HG02938 (cell line): Measurements from ENCODE around the gene RNF182.
"Not testable (repeated sequence)": the region's sequence is repeated elsewhere in the genome, so short reads cannot be mapped to it uniquely, and the experiment has no call there.

Experiments used
- ATAC-seq: cut with Tn5 transposase; IDR thresholded peaks from one replicate; pipeline ENCODE4 v1.9.1; 2021; ENCODE audit warnings: mild to moderate bottlenecking, moderate library complexity; ENCODE audit not compliant: unreplicated experiment

Gene RNF182

DNA sequence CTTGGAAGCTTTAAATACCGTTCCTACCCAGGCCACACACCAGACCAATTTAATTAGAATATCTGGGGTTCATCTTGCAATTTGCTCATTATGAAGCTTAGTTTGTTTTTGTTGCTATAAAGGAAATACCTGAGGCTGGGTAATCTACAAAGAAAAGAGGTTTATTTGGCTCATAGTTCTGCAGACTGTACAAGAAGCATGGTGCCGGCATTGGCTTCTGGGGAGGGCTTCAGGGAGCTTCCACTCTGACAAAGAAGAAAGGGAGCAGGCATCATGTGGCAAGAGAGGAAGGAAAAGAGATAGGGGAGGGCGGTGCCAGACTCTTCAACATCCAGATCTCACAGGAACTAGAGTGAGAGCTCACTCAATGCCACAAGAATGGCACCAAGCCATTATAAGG, 73.6 kb downstream of the RNF182 start:
- no peak for ATAC-seq

DNA sequence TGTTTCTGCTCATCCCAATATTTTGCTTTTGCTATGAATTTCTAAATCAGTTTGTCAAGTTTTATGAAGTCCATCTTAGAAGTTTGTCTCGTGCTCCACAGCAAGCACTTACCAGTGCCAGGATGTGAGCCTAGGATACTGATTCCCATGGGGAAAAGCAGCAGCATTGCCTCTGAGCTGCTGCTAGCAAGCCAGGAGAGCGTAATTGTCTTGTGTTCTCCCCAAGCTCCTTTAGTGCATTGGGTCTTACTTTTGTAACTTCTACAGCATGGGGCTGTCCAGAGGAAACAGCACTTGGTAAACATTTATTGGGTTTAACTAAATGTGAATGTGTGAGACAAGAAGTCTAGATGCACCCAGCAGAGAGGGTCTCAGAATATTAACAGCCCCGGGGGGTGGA, 76.1 kb downstream of the RNF182 start:
- no peak for ATAC-seq

DNA sequence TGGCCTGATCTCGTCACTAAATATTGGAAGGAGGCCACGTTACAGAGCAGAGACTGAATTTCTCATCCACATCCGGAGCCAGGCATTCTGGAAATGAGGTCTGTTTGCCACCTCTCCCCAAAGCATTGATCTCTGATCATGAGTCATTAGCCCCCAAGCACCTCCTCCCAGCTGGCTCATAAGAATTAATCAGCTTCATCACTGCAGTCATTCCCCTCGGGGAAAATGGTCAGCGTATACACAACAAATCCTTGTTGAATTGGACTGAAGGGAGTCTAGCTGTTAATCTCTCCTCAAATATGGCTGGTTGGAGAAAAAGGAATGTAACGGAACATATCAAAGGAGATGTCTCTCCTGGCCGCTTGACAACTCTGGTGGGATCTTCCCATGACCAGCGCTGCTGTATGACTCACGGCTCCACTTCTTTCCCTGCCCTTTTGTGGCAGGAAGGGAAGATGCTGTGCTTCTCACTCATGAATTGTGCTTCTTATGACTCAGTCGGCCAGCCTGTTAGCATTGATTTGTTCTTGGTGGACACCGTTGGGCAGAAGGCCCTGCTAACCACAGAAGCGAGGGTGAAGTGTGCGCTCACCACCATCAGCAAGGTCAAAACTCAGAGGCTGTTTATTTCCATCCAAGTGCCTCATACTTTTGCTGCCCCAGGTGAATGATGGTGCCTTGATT, 76.7 kb downstream of the RNF182 start:
- no peak for ATAC-seq

DNA sequence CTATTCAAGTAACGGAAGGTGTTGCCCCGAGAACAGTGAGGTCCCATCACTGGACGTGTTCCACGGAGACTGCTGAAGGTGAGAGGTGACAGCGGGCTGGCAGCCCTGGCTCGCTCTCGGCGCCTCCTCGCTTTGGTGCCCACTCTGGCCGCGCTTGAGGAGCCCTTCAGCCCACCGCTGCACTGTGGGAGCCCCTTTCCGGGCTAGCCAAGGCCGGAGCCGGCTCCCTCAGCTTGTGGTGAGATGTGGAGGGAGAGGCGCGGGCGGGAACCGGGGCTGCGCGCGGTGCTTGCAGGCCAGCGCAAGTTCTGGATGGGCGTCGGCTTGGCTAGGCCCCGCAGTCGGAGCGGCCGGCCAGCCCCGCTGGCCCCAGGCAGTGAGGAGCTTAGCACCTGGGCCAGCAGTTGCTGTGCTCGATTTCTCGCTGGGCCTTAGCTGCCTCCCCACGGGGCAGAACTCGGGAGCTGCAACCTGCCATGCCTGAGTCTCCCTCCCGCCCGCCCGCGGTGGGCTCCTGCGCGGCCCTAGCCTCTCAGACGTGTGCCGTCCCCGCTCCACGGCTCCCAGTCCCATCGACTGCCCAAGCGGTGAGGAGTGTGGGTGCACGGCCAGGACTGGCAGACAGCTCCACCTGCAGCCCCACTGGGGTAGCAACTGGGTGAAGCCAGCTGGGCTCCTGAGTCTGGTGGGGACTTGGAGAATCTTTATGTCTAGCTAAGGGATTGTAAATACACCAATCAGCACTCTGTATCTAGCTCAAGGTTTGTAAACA, 77.6 kb downstream of the RNF182 start:
- ATAC-seq: no peak

DNA sequence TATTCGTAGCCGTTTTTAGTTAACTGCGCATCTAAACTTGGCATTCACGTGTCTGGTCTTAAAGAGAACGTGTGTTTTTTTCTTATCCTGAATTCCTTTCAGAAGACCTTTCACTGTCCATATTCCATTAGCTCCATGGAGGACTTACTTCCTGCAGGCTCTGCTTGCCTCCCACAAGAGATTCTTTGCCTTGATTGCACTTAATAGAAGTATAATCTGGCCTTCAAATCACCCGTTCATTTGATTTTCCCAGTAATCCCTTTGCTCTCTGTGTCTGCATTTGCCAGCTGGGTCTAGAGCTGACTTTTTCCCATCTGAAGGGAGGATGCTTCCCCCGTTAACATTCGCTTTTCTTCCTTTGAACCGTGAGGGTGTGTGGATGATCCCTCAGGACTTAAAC, 79.5 kb downstream of the RNF182 start:
- no peak for ATAC-seq

DNA sequence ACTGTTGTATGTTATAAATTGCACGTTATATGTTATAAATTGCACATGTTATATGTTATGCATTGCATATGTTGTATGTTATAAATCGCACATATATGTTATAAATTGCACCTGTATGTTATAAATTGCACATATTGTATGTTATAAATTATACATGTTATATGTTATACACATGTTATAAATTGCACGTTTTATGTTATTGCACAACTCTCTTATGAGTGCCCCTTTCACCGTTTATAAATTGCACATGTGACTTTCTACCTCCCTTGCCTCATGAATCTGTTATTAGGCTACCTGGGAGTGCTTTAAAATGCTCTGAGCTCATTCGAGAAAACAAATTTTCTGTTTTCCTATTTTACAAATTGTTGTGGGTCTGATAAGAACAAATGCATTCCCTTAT, 84.1 kb downstream of the RNF182 start:
- no peak for ATAC-seq

DNA sequence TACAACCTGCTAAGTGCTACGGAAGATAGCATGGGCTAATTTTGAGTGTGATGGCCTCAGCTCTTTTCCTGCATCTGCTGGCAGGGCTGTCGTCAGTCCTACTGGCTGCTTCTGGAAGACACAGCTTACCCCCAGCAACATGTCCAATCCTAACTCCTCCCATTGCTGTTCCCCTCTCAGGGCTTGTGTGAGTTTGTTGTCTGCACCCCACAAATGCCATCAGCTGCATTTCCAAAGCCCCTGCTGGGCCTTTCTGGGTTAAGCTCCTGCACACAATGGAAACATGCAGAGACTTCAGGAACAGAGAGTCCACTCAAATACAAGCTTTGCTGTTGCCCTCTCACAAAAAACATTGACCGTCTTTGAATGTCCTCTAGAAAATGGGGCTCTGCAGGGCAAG, 84.7 kb downstream of the RNF182 start:
- no peak for ATAC-seq

DNA sequence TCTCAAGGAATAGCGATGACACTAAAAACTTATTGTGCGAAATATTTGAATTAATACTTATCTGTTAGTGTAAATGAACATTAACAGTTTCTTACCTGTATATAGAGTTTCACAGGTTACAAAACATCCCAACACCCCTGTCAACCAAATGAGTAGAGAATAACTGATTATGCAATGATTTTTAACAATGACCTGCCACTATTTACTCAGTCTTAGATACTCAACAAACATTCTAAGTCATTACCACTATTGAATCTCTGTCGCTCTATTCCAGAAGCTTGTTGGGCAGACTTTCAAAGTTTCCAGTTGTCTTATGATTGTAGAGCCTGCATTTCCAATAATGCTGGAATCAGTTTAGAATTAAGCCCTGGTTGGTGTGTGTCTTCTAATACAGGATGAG, 85.5 kb downstream of the RNF182 start:
- ATAC-seq: no peak

DNA sequence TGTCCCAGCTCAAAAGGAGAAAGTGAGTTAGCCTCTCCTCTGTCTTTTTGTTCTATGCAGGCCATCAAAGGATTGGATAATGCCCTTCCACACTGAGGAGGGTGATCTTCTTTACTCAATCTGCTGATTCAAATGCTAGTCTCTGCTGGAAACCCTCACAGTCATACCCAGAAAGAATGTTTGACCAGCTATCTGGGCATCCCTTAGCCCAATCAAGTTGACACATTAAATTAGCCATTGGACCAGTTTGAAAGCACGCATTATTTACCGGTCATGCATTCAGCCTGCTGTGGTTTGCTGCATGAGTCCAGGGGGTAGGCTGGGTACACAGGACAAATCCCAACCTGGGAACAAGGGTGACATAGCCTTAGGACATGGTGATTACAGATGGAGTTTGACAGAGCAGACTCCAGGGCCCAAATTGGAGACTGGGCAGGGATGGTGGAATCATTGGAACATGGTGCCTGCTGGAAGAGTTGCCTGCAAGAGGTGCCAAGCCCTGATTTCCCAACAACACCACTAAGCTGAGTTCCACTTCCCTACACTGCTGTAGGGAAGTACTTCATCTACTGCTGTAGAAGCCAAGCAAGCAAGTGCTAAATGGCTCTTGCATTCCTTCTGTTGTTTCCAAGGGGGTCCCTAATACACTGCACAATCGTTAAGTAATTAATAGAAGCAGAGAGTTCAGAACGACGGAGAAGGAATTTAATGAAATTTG, 87.7 kb downstream of the RNF182 start:
- no peak for ATAC-seq

DNA sequence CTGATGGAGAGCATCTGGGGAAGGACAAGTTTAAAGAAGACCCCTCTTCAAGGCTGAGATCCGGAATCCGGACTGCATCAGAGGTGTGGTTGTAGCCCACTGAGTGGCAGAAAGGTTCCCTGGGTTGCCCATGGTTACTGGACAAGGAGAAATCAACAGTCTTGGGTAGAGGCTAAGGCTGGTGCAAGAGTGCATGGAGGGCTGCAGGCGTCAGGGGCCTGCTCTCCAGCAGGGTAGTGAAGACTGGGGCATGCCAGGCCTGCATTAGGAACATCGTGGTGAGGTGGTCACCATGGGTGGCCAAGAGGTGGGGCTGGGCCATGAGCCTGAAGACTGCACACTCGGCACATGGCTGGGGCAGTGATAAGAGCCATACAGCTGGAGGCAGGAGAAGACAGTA, 91.2 kb downstream of the RNF182 start:
- no peak for ATAC-seq

DNA sequence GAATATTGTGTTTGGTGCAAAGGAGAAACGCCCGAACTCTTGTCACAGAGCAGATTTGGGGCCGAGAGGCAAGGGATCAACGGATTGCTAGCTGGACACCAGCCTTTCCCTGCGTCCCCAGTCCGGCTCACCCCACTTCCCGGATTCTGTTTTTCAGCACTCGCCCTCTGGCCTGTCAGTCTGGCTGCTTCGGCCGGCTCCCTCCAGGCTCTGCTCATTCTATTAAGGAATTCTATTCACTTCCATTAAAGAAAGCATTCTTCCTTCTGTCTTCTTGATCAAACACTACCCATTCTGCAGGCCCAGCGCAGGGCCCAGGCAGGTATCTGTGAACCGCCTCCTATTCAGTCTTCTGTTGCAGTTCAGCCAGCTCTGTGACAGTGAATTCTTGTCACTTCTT, 91.7 kb downstream of the RNF182 start:
- no peak for ATAC-seq

DNA sequence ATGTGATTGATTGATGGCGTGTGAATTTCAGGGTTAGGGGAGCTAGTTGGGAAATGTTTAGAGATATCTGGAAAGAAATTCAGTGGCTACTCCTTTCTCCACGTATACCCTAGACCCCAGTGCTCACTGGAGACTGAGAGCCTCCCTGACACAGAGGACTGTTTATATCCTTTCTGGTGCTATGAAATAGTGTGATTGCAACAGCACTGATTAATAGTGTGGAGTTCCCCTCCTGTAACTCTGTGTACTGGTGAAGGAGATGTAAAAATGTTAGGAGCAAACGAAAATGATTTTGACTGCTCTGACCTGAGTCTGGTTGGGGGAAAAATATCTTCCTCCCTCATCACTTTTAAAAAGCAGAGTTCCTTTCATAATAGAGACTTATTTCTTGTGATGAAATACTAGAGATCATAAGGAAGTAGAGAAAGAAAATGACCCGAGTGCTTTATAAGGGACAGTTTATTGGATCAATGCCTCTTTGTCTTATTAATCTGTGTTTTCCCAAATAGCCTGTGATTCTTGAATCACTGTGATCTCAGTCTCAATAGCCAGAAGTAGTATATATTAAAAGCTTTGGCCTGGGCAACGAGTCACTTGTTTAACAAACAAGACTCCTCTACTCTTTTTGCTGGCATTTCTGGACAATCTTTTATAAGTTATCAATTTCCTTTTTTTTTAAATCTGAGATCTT, 92.3 kb downstream of the RNF182 start:
- ATAC-seq: no peak

DNA sequence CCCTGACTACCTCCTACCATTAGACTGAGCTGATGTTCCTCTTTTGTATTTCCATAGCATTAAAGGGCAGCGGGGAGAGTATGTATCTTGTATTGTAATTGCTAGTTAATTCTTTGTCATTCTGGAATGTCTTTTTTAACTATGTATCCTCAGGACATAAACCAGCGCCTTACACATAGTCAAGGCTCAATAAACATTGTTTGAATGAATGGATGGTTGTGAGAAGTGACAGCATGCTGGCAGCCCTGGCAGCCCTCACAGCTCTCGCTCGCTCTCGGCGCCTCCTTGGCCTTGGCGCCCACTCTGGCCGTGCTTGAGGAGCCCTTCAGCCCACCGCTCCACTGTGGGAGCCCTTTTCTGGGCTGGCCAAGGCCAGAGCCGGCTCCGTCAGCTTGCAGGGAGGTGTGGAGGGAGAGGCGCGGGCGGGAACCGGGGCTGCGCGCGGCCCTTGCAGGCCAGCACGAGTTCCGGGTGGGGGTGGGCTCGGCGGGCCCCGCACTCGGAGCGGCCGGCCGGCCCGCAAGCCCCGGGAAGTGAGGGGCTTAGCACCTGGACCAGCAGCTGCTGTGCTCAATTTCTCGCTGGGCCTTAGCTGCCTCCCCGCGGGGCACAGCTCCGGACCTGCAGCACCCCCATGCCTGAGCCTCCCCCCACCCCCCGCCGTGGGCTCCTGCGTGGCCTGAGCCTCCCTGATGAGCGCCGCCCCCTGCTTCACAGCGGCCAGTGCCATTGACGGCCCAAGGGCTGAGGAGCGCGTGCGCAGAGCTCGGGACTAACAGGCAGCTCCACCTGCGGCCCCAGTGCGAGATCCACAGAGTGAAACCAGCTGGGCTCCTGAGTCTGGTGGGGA, 93.1 kb downstream of the RNF182 start:
- no peak for ATAC-seq

DNA sequence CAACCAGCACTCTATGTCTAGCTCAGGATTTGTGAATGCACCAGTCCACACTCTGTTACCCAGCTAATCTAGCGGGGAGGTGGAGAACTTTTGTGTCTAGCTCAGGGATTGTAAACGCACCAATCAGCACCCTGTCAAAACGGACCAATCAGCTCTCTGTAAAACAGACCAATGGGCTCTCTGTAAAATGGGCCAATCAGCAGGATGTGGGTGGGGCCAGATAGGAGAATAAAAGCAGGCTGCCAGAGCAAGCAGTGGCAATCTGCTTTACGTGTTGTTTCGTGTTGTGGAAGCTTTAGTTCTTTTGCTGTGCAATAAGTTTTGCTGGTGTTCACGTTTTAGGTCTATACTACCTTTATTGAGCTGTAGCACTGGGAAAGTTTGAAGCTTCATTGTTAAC, 93.8 kb downstream of the RNF182 start:
- not testable (repeated sequence) for ATAC-seq

DNA sequence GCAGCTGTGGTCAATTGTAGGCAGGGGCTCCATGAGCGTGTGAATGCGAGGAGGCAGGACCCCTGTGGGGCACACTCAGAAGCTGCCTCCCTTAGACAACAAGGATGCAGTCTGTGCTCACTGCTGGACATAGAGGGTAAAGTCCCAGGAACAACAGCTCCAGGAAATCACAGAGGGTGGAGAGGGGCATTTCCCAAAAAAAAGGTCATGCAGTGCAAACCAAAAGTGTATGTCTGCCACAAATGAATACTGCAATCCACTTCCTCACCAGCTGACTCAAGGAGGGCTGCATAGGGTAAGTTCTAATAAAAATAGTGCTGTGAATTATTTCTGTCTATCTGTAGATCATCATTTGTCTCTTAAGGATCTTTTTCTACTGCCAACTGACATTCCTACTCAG, 95.8 kb downstream of the RNF182 start:
- no peak for ATAC-seq

DNA sequence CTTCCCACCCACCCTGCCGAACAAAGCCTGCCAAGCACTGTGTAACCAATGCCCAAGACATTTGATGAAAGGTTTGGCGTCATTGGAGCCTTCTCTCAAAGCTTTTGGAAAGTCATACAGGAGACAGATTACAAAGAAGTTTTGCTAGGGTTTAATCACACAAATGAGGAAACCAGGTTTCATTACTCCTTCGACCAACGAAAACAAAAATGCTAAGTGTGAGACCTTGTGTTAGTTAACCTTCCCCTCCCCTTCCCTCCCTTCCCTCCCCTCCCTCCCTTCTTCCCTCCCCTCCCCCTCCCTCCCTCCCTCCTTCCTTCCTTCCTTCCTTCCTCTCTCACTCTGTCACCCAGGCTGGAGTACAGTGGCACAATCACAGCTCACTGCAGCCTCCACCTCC, 96.7 kb downstream of the RNF182 start:
- ATAC-seq: no peak

DNA sequence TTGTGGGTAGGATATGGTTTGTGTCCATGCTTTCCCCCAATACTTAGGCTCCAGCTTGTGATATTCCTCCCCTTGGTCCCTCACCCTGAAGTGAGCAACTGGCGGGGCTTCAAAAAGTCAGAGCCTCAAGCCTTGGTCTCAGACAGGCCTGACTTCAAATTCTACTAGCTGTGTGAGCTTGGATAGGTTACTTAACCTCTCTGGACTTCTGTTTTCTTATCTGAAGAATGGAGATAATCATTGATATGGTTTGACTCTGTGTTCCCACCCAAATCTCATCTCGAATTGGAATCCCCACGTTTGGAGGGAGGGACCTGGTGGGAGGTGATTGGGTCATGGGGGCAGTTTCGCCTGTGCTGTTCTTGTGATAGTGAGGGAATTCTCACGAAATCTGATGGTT, 97.9 kb downstream of the RNF182 start:
- ATAC-seq: no peak

DNA sequence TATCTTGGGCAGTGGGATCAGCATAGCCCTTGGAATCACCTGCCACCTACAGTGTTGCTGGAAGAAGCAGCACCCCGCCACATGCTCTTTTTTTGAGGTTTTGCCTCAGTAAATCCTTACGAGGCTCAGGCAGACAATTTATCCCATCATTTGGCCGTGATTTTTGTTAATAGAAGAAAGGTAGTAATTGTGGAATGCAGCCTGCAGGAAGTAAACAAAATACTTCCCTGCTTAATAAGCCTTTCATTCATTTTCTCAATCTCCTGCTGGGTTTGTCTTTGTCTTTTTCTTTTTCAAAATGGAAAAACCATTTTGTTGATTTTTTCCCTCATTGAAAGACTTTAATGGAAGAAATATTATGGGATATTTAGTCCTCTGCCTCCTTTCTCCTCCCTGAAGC, 99.1 kb downstream of the RNF182 start:
- no peak for ATAC-seq

DNA sequence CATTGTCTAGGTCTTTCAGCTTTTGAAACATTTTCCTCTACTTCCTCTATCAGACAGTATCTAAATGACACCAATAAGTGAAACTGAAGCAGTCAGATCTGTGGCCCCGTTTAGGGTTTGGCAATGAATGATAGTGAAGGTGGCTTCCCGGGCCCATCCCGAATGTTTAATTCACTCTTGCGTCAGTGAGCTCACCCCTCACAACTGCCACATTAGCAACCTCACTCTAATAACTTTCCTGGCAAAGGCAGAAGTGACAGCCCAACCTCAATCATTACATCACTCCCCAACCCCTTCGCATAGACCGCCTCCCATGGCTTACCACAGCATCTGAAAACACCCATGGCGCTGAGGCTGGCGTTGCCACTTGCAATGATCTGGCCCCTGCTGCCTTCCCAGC, 100.4 kb downstream of the RNF182 start:
- ATAC-seq: no peak

DNA sequence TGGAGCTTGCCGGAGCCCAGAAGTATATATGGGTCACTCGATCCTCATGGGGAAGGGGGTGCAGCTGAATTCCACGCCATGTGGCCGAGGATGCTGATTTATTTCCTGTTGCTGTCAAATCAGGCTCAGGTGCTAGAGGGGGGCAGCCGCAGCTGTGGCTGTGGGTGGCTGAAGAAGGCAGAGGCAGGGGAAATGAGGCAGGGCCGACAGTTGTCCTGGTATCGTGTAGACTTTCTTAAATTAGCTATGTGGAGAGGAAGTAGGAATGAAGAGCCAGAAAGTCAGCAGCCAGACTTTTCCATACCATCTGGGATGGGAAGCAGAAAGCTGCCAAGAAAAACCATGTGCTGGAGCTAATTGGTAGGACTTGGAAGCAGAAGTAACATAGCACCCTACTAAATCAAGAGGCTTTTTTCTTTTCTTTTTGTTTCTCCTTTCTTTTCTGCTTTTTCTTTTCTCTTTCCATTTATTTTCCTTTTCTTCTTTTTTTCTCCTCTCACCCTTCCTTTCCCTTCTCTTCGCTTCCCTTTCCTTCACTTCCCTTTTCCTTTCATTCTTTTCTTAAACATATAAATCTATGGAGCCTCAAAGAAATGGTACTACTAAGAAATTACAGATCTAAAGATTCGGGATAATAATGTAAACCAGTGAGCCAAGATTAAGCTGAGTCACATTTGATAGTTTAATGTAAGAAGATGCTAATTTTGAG, 102.2 kb downstream of the RNF182 start:
- no peak for ATAC-seq
